K562 (cell line): ENCODE measurements around the gene FKBP9. TPM values are rescaled to one million over a fixed set of nuclear protein-coding genes. Genes with fewer than 3 reads are reported as not detected.

Experiments used
- ARID2 ChIP-seq: fragments of 450-650 bp; IDR thresholded peaks from 2 replicates; pipeline ENCODE4 v1.6.1; 2017; ENCODE audit warnings: antibody characterized with exemption, mild to moderate bottlenecking
- ATF7 ChIP-seq: fragments of 450-650 bp; IDR thresholded peaks from 2 replicates; pipeline ENCODE4 v1.7.1; 2014; ENCODE audit warnings: mild to moderate bottlenecking, moderate library complexity
- DPF2 ChIP-seq: fragments of 450-650 bp; IDR thresholded peaks from 2 replicates; pipeline ENCODE4 v1.6.1; 2016
- ERF ChIP-seq: fragments of 450-650 bp; formaldehyde crosslinking; IDR thresholded peaks from 2 replicates; pipeline ENCODE4 v1.4.0; 2020; ENCODE audit warnings: mild to moderate bottlenecking, mixed read lengths
- GABPB2 ChIP-seq: fragments of 250-450 bp; sonication (Bioruptor Pico); conservative IDR thresholded peaks from 2 replicates; pipeline ENCODE4 v1.5.1; 2021; ENCODE audit warnings: mild to moderate bottlenecking
- HIVEP1 ChIP-seq: fragments of 250-450 bp; sonication (Bioruptor Pico); IDR thresholded peaks from 2 replicates; pipeline ENCODE4 v1.4.0; 2020; ENCODE audit warnings: mild to moderate bottlenecking
- MAFG ChIP-seq: fragments of 450-650 bp; conservative IDR thresholded peaks from 2 replicates; pipeline ENCODE4 v1.6.1; 2016; ENCODE audit warnings: missing genetic modification characterization, missing compliant biosample characterization
- RBM39 ChIP-seq: fragments of 200-400 bp; formaldehyde crosslinking; optimal IDR thresholded peaks from 2 replicates; pipeline ENCODE3; 2018; ENCODE audit warnings: low read depth, low read length
- STAT6 ChIP-seq: sonication (generic); formaldehyde crosslinking; IDR thresholded peaks from 2 replicates; pipeline ENCODE4 v1.8.1; 2023; ENCODE audit warnings: mild to moderate bottlenecking, missing genetic modification reagents
- TCF15 ChIP-seq: fragments of 250-450 bp; sonication (Bioruptor Pico); IDR thresholded peaks from 2 replicates; pipeline ENCODE4 v1.8.0; 2022; ENCODE audit warnings: moderate library complexity, mild to moderate bottlenecking, inconsistent platforms
- TOE1 ChIP-seq, 2 experiments: fragments of 450-650 bp in 1 of 2; sonication (generic) in 1 of 2; formaldehyde crosslinking in 1 of 2; IDR thresholded peaks; 2 replicates each; pipeline versions ENCODE4 v1.7.1 to v1.8.0; 2016 to 2022; ENCODE audit warnings: borderline replicate concordance in 2 of 2, mild to moderate bottlenecking in 2 of 2, antibody characterized with exemption in 1 of 2, inconsistent platforms in 1 of 2, low read depth in 1 of 2, missing genetic modification reagents in 1 of 2, moderate library complexity in 1 of 2
- ZNF668 ChIP-seq: fragments of 250-450 bp; sonication (Bioruptor Pico); IDR thresholded peaks from 2 replicates; pipeline ENCODE4 v1.8.0; 2022; ENCODE audit warnings: mild to moderate bottlenecking, inconsistent platforms
- polyA plus RNA-seq, 8 experiments: library from polyadenylated mRNA; depleted of rRNA in 4 of 8; stranded (reverse) in 5 of 8; unstranded in 3 of 8; fragments of >200 nt; fragmentation: Nextera tagmentation in 2 of 8; fragmentation: Illumina TruSeq in 1 of 8; extraction: Ambion mirVana in 2 of 8; extraction: Trizol in 1 of 8; gene quantifications; 2 replicates each; pipeline versions ENCODE4 v1.2.1 to v1.2.3, GENCODE V29; 2011 to 2014; ENCODE audit warnings: inconsistent platforms in 1 of 8, missing spikeins in 1 of 8
- total RNA-seq, 7 experiments: library from RNA; depleted of rRNA in 6 of 7; stranded (reverse); fragments of >200 nt in 6 of 7; fragmentation: Illumina TruSeq in 2 of 7; extraction: Trizol in 2 of 7; gene quantifications; 2 replicates each; pipeline versions ENCODE4 v1.2.1 to v1.2.3, GENCODE V29; 2011 to 2021; ENCODE audit warnings: low replicate concordance in 1 of 7
- TF ChIP-seq, protein P1 (sequence below): sonication (generic); formaldehyde crosslinking; IDR thresholded peaks from 2 replicates; pipeline ENCODE4 v1.8.1; 2023; ENCODE audit warnings: mild to moderate bottlenecking, missing genetic modification reagents

The FKBP9 gene
- total and polyA plus RNA-seq, 9 of the 15 experiments (the other 6 are each of a cell fraction or from before 2014, with no cell fraction given): 5.9 to 23.7 (median 15.8) TPM

- TF ChIP-seq STAT6 (CRISPR knock-in tag) (no peak), ARID2 (no peak), DPF2 (no peak), GABPB2 (CRISPR knock-in tag) (no peak), ATF7 (0 out of 2 replicates have a peak, but pooled peaks have one; percentile 54), RBM39 (no peak), ERF (CRISPR knock-in tag) (peak; percentile 89), TOE1 (IDR thresholded peaks at IDR 0.05; ENCODE audit: borderline replicate concordance) (no peak; the same call in 1 of the 2 replicates), TOE1 (CRISPR knock-in tag; IDR thresholded peaks at IDR 0.05; ENCODE audit: borderline replicate concordance, low read depth) (0 out of 2 replicates have a peak, but pooled peaks have one; percentile 59), HIVEP1 (CRISPR knock-in tag) (no peak), TCF15 (CRISPR knock-in tag) (no peak), MAFG (tag) (no peak), ZNF668 (CRISPR knock-in tag) (no peak)
- TF ChIP-seq, protein P1, sequence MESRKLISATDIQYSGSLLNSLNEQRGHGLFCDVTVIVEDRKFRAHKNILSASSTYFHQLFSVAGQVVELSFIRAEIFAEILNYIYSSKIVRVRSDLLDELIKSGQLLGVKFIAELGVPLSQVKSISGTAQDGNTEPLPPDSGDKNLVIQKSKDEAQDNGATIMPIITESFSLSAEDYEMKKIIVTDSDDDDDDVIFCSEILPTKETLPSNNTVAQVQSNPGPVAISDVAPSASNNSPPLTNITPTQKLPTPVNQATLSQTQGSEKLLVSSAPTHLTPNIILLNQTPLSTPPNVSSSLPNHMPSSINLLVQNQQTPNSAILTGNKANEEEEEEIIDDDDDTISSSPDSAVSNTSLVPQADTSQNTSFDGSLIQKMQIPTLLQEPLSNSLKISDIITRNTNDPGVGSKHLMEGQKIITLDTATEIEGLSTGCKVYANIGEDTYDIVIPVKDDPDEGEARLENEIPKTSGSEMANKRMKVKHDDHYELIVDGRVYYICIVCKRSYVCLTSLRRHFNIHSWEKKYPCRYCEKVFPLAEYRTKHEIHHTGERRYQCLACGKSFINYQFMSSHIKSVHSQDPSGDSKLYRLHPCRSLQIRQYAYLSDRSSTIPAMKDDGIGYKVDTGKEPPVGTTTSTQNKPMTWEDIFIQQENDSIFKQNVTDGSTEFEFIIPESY: no peak; the same call in 1 of the 2 replicates
Measured at GRCh38 chr7:32957326-32958045, at the start of gene FKBP9 (continued).
